ENCODE measurements around the gene CDC27. TPM values are rescaled to one million over a fixed set of nuclear protein-coding genes. Genes with fewer than 3 reads are reported as not detected.

The CDC27 gene
- total RNA-seq, 3 donors from 2014 or later, result 52.0 to 67.5 (median 54.8) TPM

DNA sequence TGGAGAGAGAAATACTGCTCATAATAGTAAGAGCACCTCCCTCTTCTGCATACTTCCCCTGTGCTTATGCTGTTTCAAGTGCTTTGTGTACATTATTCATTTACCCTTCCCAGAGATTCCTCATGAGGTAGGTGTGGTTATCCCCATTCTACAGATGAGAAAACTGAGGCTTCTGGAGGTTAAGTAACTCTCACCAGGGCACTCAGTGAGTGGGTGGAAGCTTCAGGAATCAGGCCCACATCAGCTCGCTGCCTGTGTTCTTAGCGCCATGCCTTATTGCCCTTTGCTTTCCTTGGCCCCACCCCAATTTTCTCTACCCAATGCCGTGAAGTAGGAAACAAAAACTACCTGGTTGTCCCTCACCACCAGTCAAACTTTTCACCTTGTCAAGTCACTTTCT, 46.4 kb upstream of the CDC27 start:
- Histone ChIP-seq H3K4me1 (ENCODE audit: low read depth) (peaks cover 4% of the 10 kb centered on the region), H3K4me3 (no peak overlapping the region), H3K36me3 (ENCODE audit: low read depth) (no peaks in the 10 kb centered on the region), H3K9me3 (peaks cover 3% of the 10 kb centered on the region)
- TF ChIP-seq, protein P1, sequence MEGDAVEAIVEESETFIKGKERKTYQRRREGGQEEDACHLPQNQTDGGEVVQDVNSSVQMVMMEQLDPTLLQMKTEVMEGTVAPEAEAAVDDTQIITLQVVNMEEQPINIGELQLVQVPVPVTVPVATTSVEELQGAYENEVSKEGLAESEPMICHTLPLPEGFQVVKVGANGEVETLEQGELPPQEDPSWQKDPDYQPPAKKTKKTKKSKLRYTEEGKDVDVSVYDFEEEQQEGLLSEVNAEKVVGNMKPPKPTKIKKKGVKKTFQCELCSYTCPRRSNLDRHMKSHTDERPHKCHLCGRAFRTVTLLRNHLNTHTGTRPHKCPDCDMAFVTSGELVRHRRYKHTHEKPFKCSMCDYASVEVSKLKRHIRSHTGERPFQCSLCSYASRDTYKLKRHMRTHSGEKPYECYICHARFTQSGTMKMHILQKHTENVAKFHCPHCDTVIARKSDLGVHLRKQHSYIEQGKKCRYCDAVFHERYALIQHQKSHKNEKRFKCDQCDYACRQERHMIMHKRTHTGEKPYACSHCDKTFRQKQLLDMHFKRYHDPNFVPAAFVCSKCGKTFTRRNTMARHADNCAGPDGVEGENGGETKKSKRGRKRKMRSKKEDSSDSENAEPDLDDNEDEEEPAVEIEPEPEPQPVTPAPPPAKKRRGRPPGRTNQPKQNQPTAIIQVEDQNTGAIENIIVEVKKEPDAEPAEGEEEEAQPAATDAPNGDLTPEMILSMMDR (IDR thresholded peaks at IDR 0.05), result no peak
- intact Hi-C loops (cut with DNase I, micrococcal nuclease), result no loop called here
- no peak for DNase-seq
- ATAC-seq, result peak; percentile 30

DNA sequence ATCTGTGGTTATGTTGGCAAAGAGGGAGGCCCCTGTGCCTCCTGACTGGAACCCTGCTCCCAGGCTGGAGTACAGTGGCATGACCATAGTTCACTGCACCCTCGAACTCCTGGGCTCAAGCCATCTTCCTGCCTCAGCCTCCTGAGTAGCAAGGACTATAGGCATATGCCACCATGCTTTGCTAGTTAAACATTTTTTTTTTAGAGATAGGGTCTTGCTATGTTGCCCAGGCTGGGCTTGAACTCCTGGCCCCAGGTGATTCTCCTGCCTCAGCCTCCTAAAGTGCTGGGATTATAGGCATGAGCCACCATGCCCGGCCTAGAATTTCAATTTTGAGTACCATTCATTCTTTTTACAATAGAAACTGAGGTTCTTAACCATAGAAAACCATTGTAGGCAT, 43.4 kb upstream of the CDC27 start:
- DNase-seq (no peak), ATAC-seq (no peak)
- intact Hi-C loops (cut with DNase I, micrococcal nuclease), result no loop called here
- Histone ChIP-seq H3K9me3 (peaks cover 3% of the 10 kb centered on the region), H3K36me3 (ENCODE audit: low read depth) (no peaks in the 10 kb centered on the region), H3K4me1 (ENCODE audit: low read depth) (peaks cover 8% of the 10 kb centered on the region), H3K4me3 (no peak overlapping the region)
- TF ChIP-seq, protein P1 (IDR thresholded peaks at IDR 0.05), result no peak

DNA sequence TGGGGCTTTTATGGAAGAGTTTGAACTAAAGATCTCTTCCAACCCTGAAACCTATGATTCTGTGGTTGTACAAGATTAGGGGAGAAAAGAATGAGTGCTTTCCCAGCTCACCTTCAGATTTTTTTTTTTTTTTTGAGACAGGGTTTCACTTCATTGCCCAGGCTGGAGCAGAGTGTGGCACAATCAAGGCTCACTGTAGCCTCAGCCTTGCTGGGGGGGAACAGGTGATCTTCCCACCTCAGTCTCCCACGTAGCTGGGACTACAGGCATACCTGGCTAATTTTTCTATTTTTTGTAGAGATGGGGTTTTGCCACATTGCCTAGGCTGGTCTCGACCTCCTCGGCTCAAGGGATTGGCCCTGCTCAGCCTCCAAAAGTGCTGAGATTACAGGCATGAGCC, 42.8 kb upstream of the CDC27 start:
- intact Hi-C loops (cut with DNase I, micrococcal nuclease), result loop anchor here in 1 of 2 donors (2.0 kb wide), 1 partner anchor 83 kb away; no protein-coding TSS in a partner anchor
- H3K4me3 ChIP-seq, result no peak overlapping the region
- peaks cover 8% of the 10 kb centered on the region for H3K4me1 ChIP-seq (ENCODE audit: low read depth)
- TF ChIP-seq, protein P1 (IDR thresholded peaks at IDR 0.05), result no peak
- no peak for ATAC-seq
- H3K9me3 ChIP-seq, result no peaks in the 10 kb centered on the region
- no peak for DNase-seq
- H3K36me3 ChIP-seq (ENCODE audit: low read depth), result no peaks in the 10 kb centered on the region

DNA sequence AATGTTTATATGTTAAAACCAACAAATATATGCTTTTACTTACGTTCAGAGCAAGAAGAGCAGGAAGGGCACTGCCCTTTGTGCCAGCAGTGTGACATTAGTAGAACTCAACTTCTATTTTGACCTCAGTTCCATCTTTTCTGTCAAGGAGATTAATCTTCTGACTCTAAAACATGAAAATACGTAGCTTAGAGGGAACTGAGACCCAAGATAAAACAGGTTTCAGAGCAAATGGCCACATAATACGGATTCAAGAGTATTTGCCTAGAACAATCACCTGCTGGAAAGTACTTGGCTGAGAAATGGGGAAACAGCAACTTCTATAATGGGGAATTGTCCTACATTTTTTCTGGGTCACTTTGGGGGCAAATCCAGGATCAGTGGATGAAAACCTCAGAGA, 42.2 kb upstream of the CDC27 start:
- Histone ChIP-seq H3K36me3 (ENCODE audit: low read depth) (no peaks in the 10 kb centered on the region), H3K4me3 (no peak overlapping the region), H3K4me1 (ENCODE audit: low read depth) (peaks cover 8% of the 10 kb centered on the region), H3K9me3 (no peaks in the 10 kb centered on the region)
- TF ChIP-seq, protein P1 (IDR thresholded peaks at IDR 0.05), result no peak
- intact Hi-C loops (cut with DNase I, micrococcal nuclease), result loop anchor here in 1 of 2 donors (2.0 kb wide), 1 partner anchor 83 kb away; no protein-coding TSS in a partner anchor
- DNase-seq, result no peak
- ATAC-seq, result no peak

DNA sequence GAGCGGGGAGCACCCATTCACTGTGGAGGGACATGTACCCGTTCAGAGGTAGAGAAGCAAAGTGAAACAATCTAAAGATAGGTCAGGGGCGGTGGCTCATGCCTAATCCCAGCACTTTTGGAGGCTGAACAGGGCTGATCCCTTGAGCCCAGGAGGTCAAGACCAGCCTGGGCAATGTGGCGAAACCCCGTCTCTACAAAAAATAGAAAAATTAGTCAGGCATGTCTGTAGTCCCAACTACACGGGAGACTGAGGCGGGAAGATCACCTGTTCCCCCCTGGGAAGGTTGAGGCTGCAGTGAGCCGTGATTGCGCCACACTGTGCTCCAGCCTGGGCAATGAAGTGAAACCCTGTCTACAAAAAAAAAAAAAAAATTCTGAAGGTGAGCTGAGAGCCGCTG, 41.8 kb upstream of the CDC27 start:
- TF ChIP-seq, protein P1 (IDR thresholded peaks at IDR 0.05), result no peak
- no peak overlapping the region for H3K4me3 ChIP-seq
- intact Hi-C loops (cut with DNase I, micrococcal nuclease), result loop anchor here in 1 of 2 donors (2.0 kb wide), 1 partner anchor 84 kb away; no protein-coding TSS in a partner anchor
- peaks cover 8% of the 10 kb centered on the region for H3K4me1 ChIP-seq (ENCODE audit: low read depth)
- no peaks in the 10 kb centered on the region for H3K36me3 ChIP-seq (ENCODE audit: low read depth)
- no peaks in the 10 kb centered on the region for H3K9me3 ChIP-seq
- no peak for DNase-seq
- ATAC-seq, result no peak

Data from mucosa of descending colon (tissue), 3 donors.